HG02798 (cell line): ENCODE data around the gene NAA10.

Source experiments
- ATAC-seq: cut with Tn5 transposase; IDR thresholded peaks from one replicate; pipeline ENCODE4 v1.9.1; 2021; ENCODE audit warnings: mild to moderate bottlenecking; ENCODE audit not compliant: unreplicated experiment, poor library complexity

NAA10 gene

GRCh38 chrX:153911798-153912197 is 23.0 kb downstream of the NAA10 start:
- no peak for ATAC-seq

GRCh38 chrX:153910446-153910845 is 24.4 kb downstream of the NAA10 start:
- ATAC-seq = no peak

- ATAC-seq = no peak
These were observed 24.9 kb downstream of the NAA10 start for GRCh38 chrX:153909980-153910360.

GRCh38 chrX:153909024-153909979 is 25.5 kb downstream of the NAA10 start:
- ATAC-seq = peak; percentile 57

- no peak for ATAC-seq
These were observed 26.5 kb downstream of the NAA10 start for GRCh38 chrX:153908219-153908860.

GRCh38 chrX:153907456-153907855 is 27.4 kb downstream of the NAA10 start:
- no peak for ATAC-seq

GRCh38 chrX:153906126-153906917 is 28.5 kb downstream of the NAA10 start:
- no peak for ATAC-seq

- ATAC-seq = no peak
These were observed 29.2 kb downstream of the NAA10 start for GRCh38 chrX:153905481-153906095.

- no peak for ATAC-seq
These were observed 30.6 kb downstream of the NAA10 start, which contains the start of gene AVPR2 for GRCh38 chrX:153903991-153904957. Gene AVPR2, plus strand, starts transcription at chrX:153904673. Its CDS starts 473 bp downstream, at chrX:153905146.

- ATAC-seq = no peak
These were observed 31.4 kb downstream of the NAA10 start for GRCh38 chrX:153903238-153903980.

GRCh38 chrX:153902385-153902784 is 32.5 kb downstream of the NAA10 start:
- no peak for ATAC-seq

GRCh38 chrX:153901753-153902140 is 33.1 kb downstream of the NAA10 start:
- no peak for ATAC-seq

- peak; percentile 69 for ATAC-seq
These were observed 33.7 kb downstream of the NAA10 start for GRCh38 chrX:153900831-153901752.

- no peak for ATAC-seq
These were observed 36.9 kb downstream of the NAA10 start for GRCh38 chrX:153897899-153898298.

- no peak for ATAC-seq
These were observed 45.7 kb downstream of the NAA10 start for GRCh38 chrX:153889123-153889522.

- no peak for ATAC-seq
These were observed 46.5 kb downstream of the NAA10 start for GRCh38 chrX:153888344-153888743.

- ATAC-seq = no peak
These were observed 47.5 kb downstream of the NAA10 start for GRCh38 chrX:153887385-153887784.
